H1 (cell line): Measurements from ENCODE around the gene AKAP12. TPM values are rescaled to one million over a fixed set of nuclear protein-coding genes. Genes with fewer than 3 reads are reported as not detected.

Source experiments
- CTCF ChIA-PET: fragments of 300-600 bp; sonication (Branson Sonifier 250); formaldehyde crosslinking; loops from one replicate; lab custom pipeline; 2021; ENCODE audit not compliant: partially characterized antibody; lab: Charles Lee
- POLR2A ChIA-PET: fragments of 300-600 bp; sonication (Branson Sonifier 250); formaldehyde crosslinking; loops from one replicate; lab custom pipeline; 2021; ENCODE audit warnings: inconsistent platforms; ENCODE audit not compliant: partially characterized antibody; lab: Charles Lee
- DNase-seq, 2 experiments: peaks; one replicate each; pipeline versions ENCODE4 v3.0.0 to v3.0.0-alpha.2; 2010 to 2022; ENCODE audit warnings: low spot score in 2 of 2, low read depth in 1 of 2, mixed read lengths in 1 of 2
- FAIRE-seq: peaks from 2 replicates; lab custom pipeline; 2011; peaks lifted over from hg19 to GRCh38; lab: Jason Lieb, UNC
- H2AFZ ChIP-seq: 2 replicates; pipeline ENCODE4 v1.8.1; 2012; ENCODE audit warnings: low read length, inconsistent platforms
- H2AK5ac ChIP-seq: 2 replicates; pipeline ENCODE4 v1.6.1; 2013; ENCODE audit warnings: low read depth, low read length
- H2BK120ac ChIP-seq: replicated peaks from 2 replicates; pipeline ENCODE3; 2013; ENCODE audit warnings: low read depth, low read length, inconsistent platforms
- H2BK12ac ChIP-seq: 2 replicates; pipeline ENCODE4 v1.6.1; 2013; ENCODE audit warnings: low read depth, low read length
- H2BK15ac ChIP-seq: 2 replicates; pipeline ENCODE4 v1.6.1; 2013; ENCODE audit warnings: low read length
- H2BK20ac ChIP-seq: 2 replicates; pipeline ENCODE4 v1.6.1; 2013; ENCODE audit warnings: low read length
- H2BK5ac ChIP-seq: 2 replicates; pipeline ENCODE4 v1.6.1; 2013; ENCODE audit warnings: low read depth, low read length
- H3K14ac ChIP-seq: 2 replicates; pipeline ENCODE4 v1.6.1; 2013; ENCODE audit warnings: inconsistent platforms; ENCODE audit not compliant: insufficient read length
- H3K18ac ChIP-seq: 2 replicates; pipeline ENCODE4 v1.6.1; 2013; ENCODE audit warnings: low read length; ENCODE audit errors: extremely low read depth
- H3K23ac ChIP-seq: 2 replicates; pipeline ENCODE4 v1.6.1; 2013; ENCODE audit warnings: inconsistent platforms; ENCODE audit not compliant: insufficient read length
- H3K23me2 ChIP-seq: 2 replicates; pipeline ENCODE4 v1.6.1; 2013; ENCODE audit warnings: low read depth, low read length
- H3K27ac ChIP-seq: 2 replicates; pipeline ENCODE4 v1.6.1; 2011; ENCODE audit warnings: low read depth, low read length, inconsistent platforms
- H3K27me3 ChIP-seq, 4 experiments: replicated peaks in 1 of 4; 1 replicate in 1 of 4; 2 replicates in 3 of 4; pipeline versions ENCODE4 v1.6.1 to v1.8.1; 2011 to 2013; ENCODE audit warnings: low read length in 3 of 4, mild to moderate bottlenecking in 3 of 4, inconsistent platforms in 2 of 4, mixed read lengths in 2 of 4, moderate library complexity in 1 of 4; ENCODE audit not compliant: control insufficient read depth in 3 of 4, insufficient read depth in 3 of 4; ENCODE audit errors: extremely low read depth in 1 of 4
- H3K36me3 ChIP-seq, 4 experiments: 2 replicates each; pipeline versions ENCODE4 v1.6.1 to v1.8.1; 2011 to 2013; ENCODE audit warnings: mild to moderate bottlenecking in 4 of 4, low read length in 3 of 4, moderate library complexity in 2 of 4, control low read depth in 1 of 4, inconsistent platforms in 1 of 4; ENCODE audit not compliant: insufficient read depth in 4 of 4, control insufficient read depth in 2 of 4
- H3K4ac ChIP-seq: replicated peaks from 2 replicates; pipeline ENCODE3; 2013; ENCODE audit warnings: low read length, low read depth, mixed read lengths, inconsistent platforms; ENCODE audit not compliant: insufficient read length
- H3K4me1 ChIP-seq, 4 experiments: replicated peaks in 1 of 4; 1 replicate in 1 of 4; 2 replicates in 3 of 4; pipeline versions ENCODE4 v1.6.1 to v1.8.1; 2011 to 2013; ENCODE audit warnings: low read length in 3 of 4, inconsistent platforms in 2 of 4, mixed read lengths in 1 of 4; ENCODE audit not compliant: insufficient read depth in 4 of 4, control insufficient read depth in 3 of 4
- H3K4me2 ChIP-seq, 2 experiments: 2 replicates each; pipeline versions ENCODE4 v1.6.1 to v1.8.1; 2011 to 2013; ENCODE audit warnings: low read depth in 2 of 2, low read length in 2 of 2, control low read depth in 1 of 2, inconsistent platforms in 1 of 2, mild to moderate bottlenecking in 1 of 2; ENCODE audit not compliant: insufficient read depth in 1 of 2
- H3K4me3 ChIP-seq, 4 experiments: fragments of 200-600, 300-600 bp in 1 of 4; sonication (generic), shearing (Covaris generic), sonication (Bioruptor Twin) in 1 of 4; 2 replicates each; pipeline versions ENCODE4 v1.5.1 to v1.8.1; 2011 to 2016; ENCODE audit warnings: low read length in 4 of 4, low read depth in 3 of 4, control low read depth in 2 of 4, inconsistent platforms in 2 of 4, mild to moderate bottlenecking in 2 of 4, mixed read lengths in 1 of 4, moderate library complexity in 1 of 4; ENCODE audit not compliant: insufficient read depth in 2 of 4; ENCODE audit errors: extremely low read depth in 1 of 4
- H3K56ac ChIP-seq: replicated peaks from 2 replicates; pipeline ENCODE3; 2013; ENCODE audit warnings: low read depth, mild to moderate bottlenecking, mixed read lengths, low read length, inconsistent platforms; ENCODE audit not compliant: insufficient read length
- H3K79me1 ChIP-seq: 2 replicates; pipeline ENCODE4 v1.6.1; 2013; ENCODE audit warnings: low read depth, low read length, control low read depth
- H3K79me2 ChIP-seq, 2 experiments: 2 replicates each; pipeline versions ENCODE4 v1.6.1 to v1.8.1; 2012 to 2013; ENCODE audit warnings: low read length in 2 of 2, mild to moderate bottlenecking in 2 of 2, inconsistent platforms in 1 of 2; ENCODE audit not compliant: insufficient read depth in 2 of 2, control insufficient read depth in 1 of 2
- H3K9ac ChIP-seq, 4 experiments: replicated peaks in 1 of 4; 1 replicate in 1 of 4; 2 replicates in 3 of 4; pipeline versions ENCODE4 v1.6.1 to v1.8.1; 2011 to 2013; ENCODE audit warnings: low read depth in 3 of 4, low read length in 3 of 4, control low read depth in 2 of 4, mild to moderate bottlenecking in 2 of 4, moderate library complexity in 2 of 4, inconsistent platforms in 1 of 4; ENCODE audit errors: extremely low read depth in 1 of 4
- H3K9me3 ChIP-seq, 2 experiments: 2 replicates each; pipeline versions ENCODE4 v1.6.1 to v1.8.1; 2012 to 2013; ENCODE audit warnings: mild to moderate bottlenecking in 2 of 2, moderate library complexity in 2 of 2, control low read depth in 1 of 2, inconsistent platforms in 1 of 2, low read depth in 1 of 2, low read length in 1 of 2, mixed read lengths in 1 of 2; ENCODE audit not compliant: insufficient read depth in 2 of 2
- H4K20me1 ChIP-seq, 2 experiments: replicated peaks in 1 of 2; 2 replicates each; pipeline versions ENCODE3 to v1.8.1; 2011 to 2013; ENCODE audit warnings: inconsistent platforms in 2 of 2, low read length in 2 of 2, mild to moderate bottlenecking in 1 of 2; ENCODE audit not compliant: insufficient read depth in 2 of 2, control insufficient read depth in 1 of 2
- H4K5ac ChIP-seq: 2 replicates; pipeline ENCODE4 v1.6.1; 2013; ENCODE audit warnings: low read length, low read depth, mixed read lengths, inconsistent platforms; ENCODE audit not compliant: insufficient read length
- H4K8ac ChIP-seq: 2 replicates; pipeline ENCODE4 v1.8.0; 2013; ENCODE audit warnings: mild to moderate bottlenecking, moderate library complexity, low read length, inconsistent platforms; ENCODE audit not compliant: insufficient read depth; ENCODE audit errors: extremely low read depth
- H4K91ac ChIP-seq: replicated peaks from 2 replicates; pipeline ENCODE3; 2013; ENCODE audit warnings: low read length, mixed read lengths, inconsistent platforms; ENCODE audit not compliant: insufficient read length
- CEBPB ChIP-seq: IDR thresholded peaks from 2 replicates; pipeline ENCODE4 v1.6.1; 2012; ENCODE audit warnings: low read depth, low read length
- JUN ChIP-seq: IDR thresholded peaks from 2 replicates; pipeline ENCODE4 v1.6.1; 2011; ENCODE audit warnings: low read depth, mild to moderate bottlenecking, improper control_type of control experiment, low read length
- WGBS, 2 experiments: shearing (Covaris generic) in 1 of 2; methylation state at CpG; one replicate each; pipeline versions ENCODE4 v1.1.6 to v1.1.7; 2013 to 2015; ENCODE audit warnings: low lambda C conversion rate in 2 of 2, mixed read lengths in 2 of 2, inconsistent platforms in 1 of 2, low coverage in 1 of 2, missing lambda C conversion rate in 1 of 2; ENCODE audit not compliant: insufficient replicate concordance in 2 of 2, insufficient coverage in 1 of 2, insufficient read length in 1 of 2; ENCODE audit errors: extremely low coverage in 1 of 2, missing lambda C conversion rate in 1 of 2; 5-methylcytosine and 5-hydroxymethylcytosine counted together
- polyA plus RNA-seq, 7 experiments: library from polyadenylated mRNA; depleted of rRNA in 3 of 7; stranded (reverse) in 5 of 7; unstranded in 2 of 7; fragments of >200 nt in 5 of 7; fragments of 200-250 nt in 2 of 7; gene quantifications; 1 replicate in 5 of 7; 2 replicates in 1 of 7; 4 replicates in 1 of 7; pipeline versions ENCODE4 v1.2.1 to v1.2.3, GENCODE V29; 2011 to 2013; ENCODE audit warnings: missing spikeins in 2 of 7, mixed read lengths in 2 of 7
- total RNA-seq: library from RNA; stranded (reverse); fragmentation: NEBNext Ultra II Directional; extraction: Animal tissue kit (Norgen Biotek cat#: 25700); gene quantifications from 2 replicates; pipeline ENCODE4 v1.2.1, GENCODE V29; 2021

Gene AKAP12
- total and polyA plus RNA-seq, 2 of the 8 experiments (the other 6 are each of a cell fraction or from before 2014, with no cell fraction given) = 14.6 to 79.2 TPM

- H2BK15ac ChIP-seq = no peak overlapping the region
- H3K27ac ChIP-seq = no peak overlapping the region
- H3K79me2 ChIP-seq = no peaks in the 10 kb centered on the region
- FAIRE-seq (no peak), DNase-seq (no peak)
- no peak overlapping the region for H3K18ac ChIP-seq
- ChIA-PET POLR2A (no interaction called here), CTCF (interaction anchor here (0.5 to 1.0 kb wide), 2 partner anchors 128 to 192 kb away, joined by 3 read pairs; no protein-coding TSS in a partner anchor)
- H2BK5ac ChIP-seq = no peak overlapping the region
- no peaks in the 10 kb centered on the region for H3K4me1 ChIP-seq
- no peak overlapping the region for H2BK120ac ChIP-seq
- H4K91ac ChIP-seq = no peak overlapping the region
- H3K9ac ChIP-seq = no peak overlapping the region
- 0 out of 2 replicates have a peak, but pooled peaks have one; percentile 49 for TF ChIP-seq CEBPB
- no peak for TF ChIP-seq JUN
- no peak overlapping the region for H2AFZ ChIP-seq
- no peaks in the 10 kb centered on the region for H4K20me1 ChIP-seq
- H2AK5ac ChIP-seq = no peak overlapping the region
- H3K23me2 ChIP-seq = no peaks in the 10 kb centered on the region
- no peaks in the 10 kb centered on the region for H3K9me3 ChIP-seq
- no peak overlapping the region for H4K5ac ChIP-seq
- no peak overlapping the region for H3K23ac ChIP-seq
- H3K4me3 ChIP-seq = no peak overlapping the region
- 85 to 100% methylated on average over 1 to 4 of the region's 4 CpGs for WGBS, 2 experiments
- no peak overlapping the region for H3K14ac ChIP-seq
- no peaks in the 10 kb centered on the region for H3K27me3 ChIP-seq
- H3K4ac ChIP-seq = no peak overlapping the region
- H3K79me1 ChIP-seq = no peaks in the 10 kb centered on the region
- H3K36me3 ChIP-seq = no peaks in the 10 kb centered on the region
- no peak overlapping the region for H2BK20ac ChIP-seq
- H4K8ac ChIP-seq = no peak overlapping the region
- no peak overlapping the region for H3K4me2 ChIP-seq
- H2BK12ac ChIP-seq = no peak overlapping the region
- H3K56ac ChIP-seq = no peak overlapping the region
These were observed 33.8 kb upstream of the AKAP12 start for GRCh38 chr6:151205721-151206600.
